ENCODE measurements around the gene AKAP1. TPM values are rescaled to one million over a fixed set of nuclear protein-coding genes. Genes with fewer than 3 reads are reported as not detected.
A peak's percentile ranks its signal among the peaks of the same experiment; 100 is the strongest.

AKAP1 gene
- polyA plus RNA-seq, 1 donor (not counting 4 experiments of a cell fraction or from before 2014, with no cell fraction given): 24.1 TPM

- DNase-seq (ENCODE audit: low read depth, low spot score): no peak
- peaks cover 25% of the 10 kb centered on the region for H3K79me2 ChIP-seq (ENCODE audit: control insufficient read depth, insufficient read depth, low read length)
- no peak overlapping the region for H3K4me2 ChIP-seq (ENCODE audit: control insufficient read depth, extremely low read depth, insufficient read depth, low read depth, low read length)
- no peaks in the 10 kb centered on the region for H3K9me3 ChIP-seq (ENCODE audit: control insufficient read depth, low read depth, low read length)
- peaks cover 36% of the 10 kb centered on the region for H3K4me1 ChIP-seq (ENCODE audit: control insufficient read depth, extremely low read depth, insufficient read depth, low read length)
- no peak overlapping the region for H3K9ac ChIP-seq (ENCODE audit: control insufficient read depth, extremely low read depth, insufficient read depth, low read length)
- no peaks in the 10 kb centered on the region for H3K27me3 ChIP-seq (ENCODE audit: control insufficient read depth, extremely low read depth, insufficient read depth, low read length)
- no peaks in the 10 kb centered on the region for H4K20me1 ChIP-seq (ENCODE audit: control insufficient read depth, extremely low read depth, insufficient read depth, low read length)
- no peak overlapping the region for H3K27ac ChIP-seq (ENCODE audit: control insufficient read depth, insufficient read depth, low read length)
- no peaks in the 10 kb centered on the region for H3K36me3 ChIP-seq (ENCODE audit: control insufficient read depth in 2 of 2, extremely low read depth in 1 of 2, insufficient read depth in 2 of 2, low read length in 2 of 2)
- no peak overlapping the region for H2AFZ ChIP-seq (ENCODE audit: control insufficient read depth, low read length)
- no peak overlapping the region for H3K4me3 ChIP-seq (ENCODE audit: control insufficient read depth in 2 of 3, extremely low read depth in 1 of 3, insufficient read depth in 2 of 3, low read depth in 1 of 3, low read length in 3 of 3)
- TF ChIP-seq EZH2 (IDR thresholded peaks at IDR 0.05; ENCODE audit: low read length) (no peak), CTCF (optimal IDR thresholded peaks at IDR 0.05 in 1 of 3, IDR thresholded peaks at IDR 0.05 in 1 of 3, conservative IDR thresholded peaks at IDR 0.05 in 1 of 3; ENCODE audit: extremely low read depth in 1 of 3, insufficient read depth in 2 of 3, low read length in 3 of 3) (no peak)
- dilution Hi-C loops (cut with MboI; ENCODE audit: extremely low pct_ligation_motif_present, low sequenced_read_pairs): no loop called here
- no peaks in the 10 kb centered on the region for H3K9me1 ChIP-seq (ENCODE audit: control insufficient read depth, extremely low read depth, insufficient read depth, low read length)
- FAIRE-seq: no peak
Measured at GRCh38 chr17:57105591-57105990, 20.5 kb downstream of the AKAP1 start.

GRCh38 chr17:57106107-57106835 lies 21.2 kb downstream of the AKAP1 start:
- H3K4me3 ChIP-seq (ENCODE audit: control insufficient read depth in 2 of 3, extremely low read depth in 1 of 3, insufficient read depth in 2 of 3, low read depth in 1 of 3, low read length in 3 of 3): no peak overlapping the region
- TF ChIP-seq CTCF (optimal IDR thresholded peaks at IDR 0.05 in 1 of 3, IDR thresholded peaks at IDR 0.05 in 1 of 3, conservative IDR thresholded peaks at IDR 0.05 in 1 of 3; ENCODE audit: extremely low read depth in 1 of 3, insufficient read depth in 2 of 3, low read length in 3 of 3) (peak in 2 of 3 experiments; percentile 58 to 62), EZH2 (IDR thresholded peaks at IDR 0.05; ENCODE audit: low read length) (no peak)
- H3K9me1 ChIP-seq (ENCODE audit: control insufficient read depth, extremely low read depth, insufficient read depth, low read length): no peaks in the 10 kb centered on the region
- H4K20me1 ChIP-seq (ENCODE audit: control insufficient read depth, extremely low read depth, insufficient read depth, low read length): no peaks in the 10 kb centered on the region
- DNase-seq (ENCODE audit: low read depth, low spot score) (no peak), FAIRE-seq (no peak)
- H3K79me2 ChIP-seq (ENCODE audit: control insufficient read depth, insufficient read depth, low read length): peaks cover 25% of the 10 kb centered on the region
- H3K36me3 ChIP-seq (ENCODE audit: control insufficient read depth in 2 of 2, extremely low read depth in 1 of 2, insufficient read depth in 2 of 2, low read length in 2 of 2): peaks cover 0 to 5% of the 10 kb centered on the region in 2 experiments
- H3K27me3 ChIP-seq (ENCODE audit: control insufficient read depth, extremely low read depth, insufficient read depth, low read length): no peaks in the 10 kb centered on the region
- H3K9me3 ChIP-seq (ENCODE audit: control insufficient read depth, low read depth, low read length): no peaks in the 10 kb centered on the region
- H3K9ac ChIP-seq (ENCODE audit: control insufficient read depth, extremely low read depth, insufficient read depth, low read length): no peak overlapping the region
- H3K4me2 ChIP-seq (ENCODE audit: control insufficient read depth, extremely low read depth, insufficient read depth, low read depth, low read length): no peak overlapping the region
- H3K27ac ChIP-seq (ENCODE audit: control insufficient read depth, insufficient read depth, low read length): peak overlapping the region; percentile 72
- H2AFZ ChIP-seq (ENCODE audit: control insufficient read depth, low read length): no peak overlapping the region
- H3K4me1 ChIP-seq (ENCODE audit: control insufficient read depth, extremely low read depth, insufficient read depth, low read length): peaks cover 36% of the 10 kb centered on the region
- dilution Hi-C loops (cut with MboI; ENCODE audit: extremely low pct_ligation_motif_present, low sequenced_read_pairs): no loop called here
